ENCODE measurements around the gene TMA7. TPM values are rescaled to one million over a fixed set of nuclear protein-coding genes. Genes with fewer than 3 reads are reported as not detected.
A peak's percentile ranks its signal among the peaks of the same experiment; 100 is the strongest.

TMA7 gene
- total RNA-seq, 3 donors from 2014 or later = 130 to 193 (median 153) TPM

DNA sequence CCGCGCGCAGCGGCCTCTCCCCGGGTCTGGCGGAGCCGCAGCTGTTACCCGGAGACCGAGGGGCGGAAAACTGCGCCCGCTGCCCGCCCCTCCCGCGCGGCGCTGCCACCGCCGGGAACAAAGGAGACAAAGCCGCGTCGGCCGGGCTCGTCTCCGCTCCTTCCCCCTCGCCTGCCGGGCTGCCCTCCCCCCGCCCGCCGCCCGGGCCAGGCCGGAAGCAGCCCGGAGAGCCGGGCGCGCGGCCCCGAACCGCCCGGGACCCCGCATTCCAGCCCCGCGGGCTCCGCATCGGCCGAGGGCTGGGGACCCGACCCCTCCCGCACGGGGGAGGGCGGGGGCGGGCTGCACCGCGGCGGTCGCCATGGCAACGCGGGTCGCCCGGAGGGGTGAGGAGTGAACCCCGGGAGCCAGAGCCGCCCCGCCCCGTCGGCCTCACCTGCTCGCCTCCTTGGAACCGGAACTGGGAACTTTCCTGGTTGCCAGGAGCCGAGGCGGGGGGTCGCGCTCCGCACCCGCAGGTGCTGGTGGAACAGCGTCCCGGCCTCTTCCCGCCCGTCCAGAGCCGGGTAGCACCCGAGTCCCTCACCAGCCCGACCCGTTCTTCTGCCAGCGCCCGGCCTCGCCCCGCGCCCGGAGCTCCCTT, 10.6 kb upstream of the TMA7 start:
- intact Hi-C loops (cut with DNase I, micrococcal nuclease) = no loop called here
- Histone ChIP-seq H3K9me3 (no peaks in the 10 kb centered on the region), H3K36me3 (ENCODE audit: low read depth) (no peaks in the 10 kb centered on the region), H3K4me1 (ENCODE audit: low read depth) (peaks cover 44% of the 10 kb centered on the region), H3K4me3 (peak overlapping the region; percentile 68)
- TF ChIP-seq, protein P1, sequence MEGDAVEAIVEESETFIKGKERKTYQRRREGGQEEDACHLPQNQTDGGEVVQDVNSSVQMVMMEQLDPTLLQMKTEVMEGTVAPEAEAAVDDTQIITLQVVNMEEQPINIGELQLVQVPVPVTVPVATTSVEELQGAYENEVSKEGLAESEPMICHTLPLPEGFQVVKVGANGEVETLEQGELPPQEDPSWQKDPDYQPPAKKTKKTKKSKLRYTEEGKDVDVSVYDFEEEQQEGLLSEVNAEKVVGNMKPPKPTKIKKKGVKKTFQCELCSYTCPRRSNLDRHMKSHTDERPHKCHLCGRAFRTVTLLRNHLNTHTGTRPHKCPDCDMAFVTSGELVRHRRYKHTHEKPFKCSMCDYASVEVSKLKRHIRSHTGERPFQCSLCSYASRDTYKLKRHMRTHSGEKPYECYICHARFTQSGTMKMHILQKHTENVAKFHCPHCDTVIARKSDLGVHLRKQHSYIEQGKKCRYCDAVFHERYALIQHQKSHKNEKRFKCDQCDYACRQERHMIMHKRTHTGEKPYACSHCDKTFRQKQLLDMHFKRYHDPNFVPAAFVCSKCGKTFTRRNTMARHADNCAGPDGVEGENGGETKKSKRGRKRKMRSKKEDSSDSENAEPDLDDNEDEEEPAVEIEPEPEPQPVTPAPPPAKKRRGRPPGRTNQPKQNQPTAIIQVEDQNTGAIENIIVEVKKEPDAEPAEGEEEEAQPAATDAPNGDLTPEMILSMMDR (IDR thresholded peaks at IDR 0.05) = no peak
- ATAC-seq (peak; percentile 59), DNase-seq (peak; percentile 80 to 89 (median 88))

DNA sequence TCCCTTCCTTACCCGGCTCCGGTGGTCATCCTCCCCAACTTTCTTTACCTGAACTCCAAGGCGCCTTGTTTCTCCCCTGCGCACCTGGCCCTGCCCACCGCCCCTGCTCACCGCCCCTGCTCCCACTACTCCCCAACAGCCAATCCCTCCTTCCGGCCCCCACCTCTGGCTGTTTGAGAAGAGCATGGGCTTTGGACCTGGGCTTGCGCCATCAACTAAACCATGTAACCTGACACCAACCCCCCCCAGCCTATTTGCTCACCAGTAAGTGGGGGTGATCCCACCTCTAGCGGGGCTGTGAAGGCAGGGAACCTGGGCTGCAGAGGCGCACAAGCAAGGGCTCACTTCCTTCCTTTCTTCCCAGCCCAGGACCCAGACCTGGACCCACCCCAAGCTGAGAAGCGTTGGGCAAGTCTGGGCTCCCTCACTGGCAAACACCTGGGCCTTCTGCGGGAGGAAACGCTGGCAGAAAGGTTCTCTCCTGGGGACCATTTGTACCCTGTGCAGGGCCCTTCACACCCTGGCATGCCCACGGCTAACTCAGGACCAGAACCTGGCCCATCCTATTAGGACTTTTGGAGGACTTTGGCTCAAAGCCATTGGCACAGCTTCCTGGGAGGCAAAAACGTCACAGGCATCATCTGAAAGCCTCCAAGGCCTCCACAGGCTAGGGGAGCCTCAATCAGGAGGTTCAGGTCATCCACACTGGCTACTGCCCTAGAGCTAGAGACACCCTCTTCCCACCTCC, 9.9 kb upstream of the TMA7 start, which contains the start of gene PLXNB1:
TSS of gene PLXNB1 (minus strand) at position 127 of the 748 bp plus-strand sequence. CDS start 5,475 bp downstream, outside the sequence.
- Histone ChIP-seq H3K36me3 (ENCODE audit: low read depth) (no peaks in the 10 kb centered on the region), H3K9me3 (no peaks in the 10 kb centered on the region), H3K4me1 (ENCODE audit: low read depth) (peaks cover 51% of the 10 kb centered on the region), H3K4me3 (peak within 1 kb of the TSS; percentile 68)
- TF ChIP-seq, protein P1 (IDR thresholded peaks at IDR 0.05) = no peak
- DNase-seq = peak; percentile 80 to 87 (median 85)
- peak; percentile 52 for ATAC-seq
- intact Hi-C loops (cut with DNase I, micrococcal nuclease) = no loop called here

DNA sequence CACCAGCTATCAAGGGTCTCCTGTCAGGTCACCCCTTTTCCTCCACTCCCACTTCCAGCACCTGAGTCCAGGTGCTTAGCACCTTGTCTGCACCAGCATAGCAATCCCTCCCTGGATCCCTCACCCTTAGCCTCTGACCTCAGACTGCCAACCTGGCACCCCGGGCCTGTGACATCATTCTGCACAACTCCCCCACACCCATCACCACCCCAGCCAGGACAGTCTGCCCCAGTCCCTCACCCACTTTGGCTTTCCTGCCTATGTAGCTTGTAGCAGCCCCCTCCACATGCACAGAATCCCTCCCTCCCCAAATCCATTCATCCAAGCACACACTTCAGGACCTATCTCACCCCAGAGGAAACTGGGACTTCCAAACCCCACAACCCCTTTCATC, 9.4 kb upstream of the TMA7 start:
- peak in 2 of 3 donors; percentile 31 to 41 for DNase-seq
- intact Hi-C loops (cut with DNase I, micrococcal nuclease) = no loop called here
- H3K9me3 ChIP-seq = no peaks in the 10 kb centered on the region
- TF ChIP-seq, protein P1 (IDR thresholded peaks at IDR 0.05) = no peak
- no peak for ATAC-seq
- H3K4me1 ChIP-seq (ENCODE audit: low read depth) = peaks cover 52% of the 10 kb centered on the region
- no peak overlapping the region for H3K4me3 ChIP-seq
- H3K36me3 ChIP-seq (ENCODE audit: low read depth) = no peaks in the 10 kb centered on the region

DNA sequence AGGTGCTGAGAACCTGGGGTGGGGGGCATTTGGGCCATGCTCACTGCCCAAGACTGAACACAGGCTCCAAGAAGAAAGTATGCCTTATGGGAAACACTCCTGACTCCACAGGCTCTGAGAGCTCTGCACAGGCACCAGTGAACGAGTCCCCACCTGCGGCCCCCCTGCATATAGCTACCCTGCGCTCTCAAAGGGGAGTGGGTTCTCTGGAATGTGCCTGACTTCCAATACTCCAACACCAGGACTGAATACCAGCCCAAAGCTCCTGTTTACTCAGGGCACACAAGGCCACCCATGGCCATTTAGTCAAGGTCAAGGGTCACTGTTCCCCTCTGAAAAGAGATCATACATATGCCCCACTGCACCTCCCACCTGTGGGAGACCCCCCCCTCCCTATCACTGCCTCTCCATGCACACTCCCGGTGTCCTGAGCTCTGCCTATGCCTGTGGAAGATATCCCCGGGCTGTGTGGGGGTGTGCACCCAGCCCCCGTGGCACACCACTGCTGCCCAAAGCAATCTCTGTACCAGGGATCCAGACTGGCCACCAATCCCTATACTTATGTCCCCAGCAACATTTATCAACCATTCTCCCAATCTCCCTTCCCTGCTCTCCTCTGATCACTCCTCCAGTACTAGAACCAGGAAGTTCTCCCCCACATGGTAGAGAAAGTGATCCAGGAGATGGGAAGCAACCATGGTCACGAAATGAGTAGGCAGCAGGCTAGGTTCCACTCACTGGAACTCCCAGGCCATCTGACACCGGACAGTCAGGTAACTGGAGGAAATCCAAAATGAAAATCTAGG, 8.6 kb upstream of the TMA7 start:
- no peaks in the 10 kb centered on the region for H3K36me3 ChIP-seq (ENCODE audit: low read depth)
- no peak for ATAC-seq
- DNase-seq = peak in 2 of 3 donors; percentile 27
- TF ChIP-seq, protein P1 (IDR thresholded peaks at IDR 0.05) = no peak
- intact Hi-C loops (cut with DNase I, micrococcal nuclease) = no loop called here
- H3K9me3 ChIP-seq = no peaks in the 10 kb centered on the region
- peaks cover 47% of the 10 kb centered on the region for H3K4me1 ChIP-seq (ENCODE audit: low read depth)
- H3K4me3 ChIP-seq = no peak overlapping the region
